Left lung (tissue), 10 donors: ENCODE results near the gene SYNE3. TPM values are rescaled to one million over a fixed set of nuclear protein-coding genes. Genes with fewer than 3 reads are reported as not detected.
A peak's percentile ranks its signal among the peaks of the same experiment; 100 is the strongest.

Experiments
- ATAC-seq: fragments of 200-7000 bp; cut with Tn5 transposase; one replicate; pipeline ENCODE4 v1.9.1; 2020; ENCODE audit warnings: moderate library complexity
- DNase-seq, 4 donors: peaks; one replicate each; pipeline ENCODE4 v3.0.0-alpha.2; 2013 to 2020
- H3K27ac ChIP-seq, 2 donors: fragments of 200-600 bp; sonication (generic) in 1 of 2; one replicate each; pipeline versions ENCODE4 v1.5.0 to v1.8.0; 2020 to 2021
- H3K27me3 ChIP-seq, 2 donors: fragments of 200-600 bp; sonication (generic) in 1 of 2; one replicate each; pipeline versions ENCODE4 v1.5.0 to v1.8.0; 2020 to 2021
- H3K36me3 ChIP-seq, 2 donors: fragments of 200-600 bp; sonication (generic) in 1 of 2; one replicate each; pipeline versions ENCODE4 v1.5.0 to v1.8.0; 2020 to 2021
- H3K4me1 ChIP-seq, 2 donors: fragments of 200-600 bp; one replicate each; pipeline ENCODE4 v1.8.0; 2021
- H3K4me3 ChIP-seq, 2 donors: fragments of 200-600 bp; sonication (generic) in 1 of 2; one replicate each; pipeline versions ENCODE4 v1.5.0 to v1.8.0; 2020 to 2021; ENCODE audit warnings: mild to moderate bottlenecking in 1 of 2
- H3K9me3 ChIP-seq, 2 donors: fragments of 200-600 bp; sonication (generic) in 1 of 2; one replicate each; pipeline versions ENCODE4 v1.5.0 to v1.8.0; 2020 to 2021
- CTCF ChIP-seq, 2 donors: fragments of 200-600 bp; sonication (generic) in 1 of 2; IDR thresholded peaks; one replicate each; pipeline versions ENCODE4 v1.5.0 to v1.8.0; 2021; ENCODE audit warnings: antibody characterized with exemption in 2 of 2
- intact Hi-C, 2 donors: fragments of 100-400 bp; cut with DNase I; formaldehyde crosslinking; loops; one replicate each; pipeline versions ENCODE4 v1.11.2 to v1.14.2; 2022
- polyA plus RNA-seq, 6 donors: library from polyadenylated mRNA; unstranded; fragments of 120-200 nt; gene quantifications; one replicate each; pipeline ENCODE4 v1.2.1, GENCODE V29; 2013; ENCODE audit not compliant: insufficient read length in 6 of 6
- total RNA-seq, 2 donors: library from RNA; stranded (reverse); fragmentation: NEBNext Ultra II Directional; extraction: Animal tissue kit (Norgen Biotek cat#: 25700); gene quantifications; one replicate each; pipeline ENCODE4 v1.2.1, GENCODE V29; 2021
- donor health status: DM: no; HTN: yes; CAD: no.
- donor health status: DM: no; HTN: no; CAD: no.

Gene SYNE3
- total and polyA plus RNA-seq, 8 donors: 2.2 to 25.4 (median 3.1) TPM

GRCh38 chr14:95523815-95524448 lies 7.5 kb upstream of the SYNE3 start:
- Histone ChIP-seq H3K4me1 (peaks cover 25 to 91% of the 10 kb centered on the region in 2 donors), H3K36me3 (no peaks in the 10 kb centered on the region), H3K4me3 (no peak overlapping the region), H3K27ac (peak overlapping the region; percentile 28 to 72), H3K9me3 (no peaks in the 10 kb centered on the region), H3K27me3 (no peaks in the 10 kb centered on the region)
- DNase-seq (peak in 1 of 4 donors; percentile 60), ATAC-seq (peak; percentile 70)
- TF ChIP-seq CTCF (IDR thresholded peaks at IDR 0.05): no peak
- intact Hi-C loops: loop anchor here in 1 of 2 donors (10.0 kb wide), 1 partner anchor 79 kb away; no protein-coding TSS in a partner anchor

- DNase-seq (no peak), ATAC-seq (no peak)
- Histone ChIP-seq H3K4me1 (peaks cover 30 to 98% of the 10 kb centered on the region in 2 donors), H3K9me3 (no peaks in the 10 kb centered on the region), H3K4me3 (no peak overlapping the region), H3K27ac (peak overlapping the region; percentile 28 to 72), H3K36me3 (no peaks in the 10 kb centered on the region), H3K27me3 (no peaks in the 10 kb centered on the region)
- TF ChIP-seq CTCF (IDR thresholded peaks at IDR 0.05): no peak
- intact Hi-C loops: loop anchor here in 1 of 2 donors (10.0 kb wide), 1 partner anchor 78 kb away; no protein-coding TSS in a partner anchor
Observed at GRCh38 chr14:95523051-95523814, 6.8 kb upstream of the SYNE3 start.

- Histone ChIP-seq H3K4me3 (no peak overlapping the region), H3K27ac (peak overlapping the region in 1 of 2 donors; percentile 72), H3K36me3 (no peaks in the 10 kb centered on the region), H3K4me1 (peaks cover 33 to 100% of the 10 kb centered on the region in 2 donors), H3K27me3 (no peaks in the 10 kb centered on the region), H3K9me3 (no peaks in the 10 kb centered on the region)
- no peak for TF ChIP-seq CTCF (IDR thresholded peaks at IDR 0.05)
- intact Hi-C loops: loop anchor here in 1 of 2 donors (10.0 kb wide), 1 partner anchor 78 kb away; no protein-coding TSS in a partner anchor
- no peak for ATAC-seq
- no peak for DNase-seq
Observed at GRCh38 chr14:95522556-95522955, 6.1 kb upstream of the SYNE3 start.

GRCh38 chr14:95522116-95522515 lies 5.7 kb upstream of the SYNE3 start:
- no peak for DNase-seq
- Histone ChIP-seq H3K4me3 (no peak overlapping the region), H3K9me3 (no peaks in the 10 kb centered on the region), H3K4me1 (peaks cover 36 to 100% of the 10 kb centered on the region in 2 donors), H3K27me3 (no peaks in the 10 kb centered on the region), H3K36me3 (no peaks in the 10 kb centered on the region), H3K27ac (peak overlapping the region in 1 of 2 donors; percentile 72)
- TF ChIP-seq CTCF (IDR thresholded peaks at IDR 0.05): no peak
- no peak for ATAC-seq
- intact Hi-C loops: loop anchor here in 1 of 2 donors (10.0 kb wide), 1 partner anchor 77 kb away; no protein-coding TSS in a partner anchor

GRCh38 chr14:95521001-95521400 lies 4.6 kb upstream of the SYNE3 start:
- H3K4me3 ChIP-seq: no peak overlapping the region
- no peak for DNase-seq
- intact Hi-C loops: loop anchor here in 1 of 2 donors (10.0 kb wide), 1 partner anchor 76 kb away; no protein-coding TSS in a partner anchor
- TF ChIP-seq CTCF (IDR thresholded peaks at IDR 0.05): no peak
- peak overlapping the region in 1 of 2 donors; percentile 87 for H3K27ac ChIP-seq
- no peaks in the 10 kb centered on the region for H3K27me3 ChIP-seq
- ATAC-seq: no peak
- H3K4me1 ChIP-seq: peaks cover 40 to 96% of the 10 kb centered on the region in 2 donors
- H3K9me3 ChIP-seq: no peaks in the 10 kb centered on the region
- H3K36me3 ChIP-seq: no peaks in the 10 kb centered on the region
